Large intestine (tissue), 3 donors: ENCODE results near the gene SLC40A1. TPM values are rescaled to one million over a fixed set of nuclear protein-coding genes. Genes with fewer than 3 reads are reported as not detected.
A peak's percentile ranks its signal among the peaks of the same experiment; 100 is the strongest.

Experiments used
- DNase-seq, 2 donors: peaks; one replicate each; pipeline versions ENCODE4 v3.0.0 to v3.0.0-alpha.2; 2013
- H3K27ac ChIP-seq: one replicate; pipeline ENCODE4 v1.5.1; 2013; ENCODE audit warnings: low read length
- H3K27me3 ChIP-seq: 2 replicates; pipeline ENCODE4 v1.6.1; 2013; ENCODE audit warnings: low read length; ENCODE audit not compliant: control insufficient read depth, insufficient read depth
- H3K36me3 ChIP-seq: 2 replicates; pipeline ENCODE4 v1.6.1; 2013; ENCODE audit warnings: low read length; ENCODE audit not compliant: control insufficient read depth, insufficient read depth
- H3K4me1 ChIP-seq: one replicate; pipeline ENCODE4 v1.6.1; 2013; ENCODE audit warnings: low read length; ENCODE audit not compliant: control insufficient read depth, insufficient read depth
- H3K4me3 ChIP-seq: one replicate; pipeline ENCODE4 v1.5.1; 2013; ENCODE audit warnings: low read length
- H3K9me3 ChIP-seq: one replicate; pipeline ENCODE4 v1.6.1; 2013; ENCODE audit warnings: mild to moderate bottlenecking, low read depth, low read length, moderate library complexity; ENCODE audit not compliant: control insufficient read depth
- WGBS: methylation state at CpG from one replicate; pipeline ENCODE4 v1.1.5; 2013; ENCODE audit warnings: low lambda C conversion rate; ENCODE audit not compliant: insufficient coverage; 5-methylcytosine and 5-hydroxymethylcytosine counted together
- polyA plus RNA-seq: library from polyadenylated mRNA; unstranded; fragments of 120-200 nt; gene quantifications from one replicate; pipeline ENCODE4 v1.2.1, GENCODE V29; 2013

The SLC40A1 gene
- polyA plus RNA-seq, 1 donor = 304 TPM

GRCh38 chr2:189555232-189555631 lies 25.4 kb downstream of the SLC40A1 start:
- Histone ChIP-seq H3K27me3 (no peaks in the 10 kb centered on the region), H3K36me3 (peaks cover 8% of the 10 kb centered on the region), H3K9me3 (no peaks in the 10 kb centered on the region), H3K27ac (peak overlapping the region; percentile 74), H3K4me1 (peaks cover 72% of the 10 kb centered on the region), H3K4me3 (no peak overlapping the region)
- WGBS = 27% methylated on average over 2 of the region's 2 CpGs
- DNase-seq = peak; percentile 50 to 72

- Histone ChIP-seq H3K9me3 (no peaks in the 10 kb centered on the region), H3K27ac (peak overlapping the region; percentile 74), H3K36me3 (no peaks in the 10 kb centered on the region), H3K4me3 (no peak overlapping the region), H3K27me3 (no peaks in the 10 kb centered on the region), H3K4me1 (peaks cover 60% of the 10 kb centered on the region)
- no peak for DNase-seq
- WGBS = no CpG with 5 or more reads among the region's 1 CpG
Measured at GRCh38 chr2:189553504-189554088, 27.0 kb downstream of the SLC40A1 start.

- WGBS = 17% methylated on average over 2 of the region's 2 CpGs
- no peak overlapping the region for H3K4me3 ChIP-seq
- DNase-seq = no peak
- no peaks in the 10 kb centered on the region for H3K9me3 ChIP-seq
- H3K36me3 ChIP-seq = no peaks in the 10 kb centered on the region
- H3K4me1 ChIP-seq = peaks cover 54% of the 10 kb centered on the region
- H3K27ac ChIP-seq = peak overlapping the region; percentile 74
- H3K27me3 ChIP-seq = no peaks in the 10 kb centered on the region
Measured at GRCh38 chr2:189552991-189553404, 27.6 kb downstream of the SLC40A1 start.

GRCh38 chr2:189552334-189552990 lies 28.1 kb downstream of the SLC40A1 start:
- peaks cover 52% of the 10 kb centered on the region for H3K4me1 ChIP-seq
- 35% methylated on average over 5 of the region's 6 CpGs for WGBS
- H3K27ac ChIP-seq = peak overlapping the region; percentile 74
- no peaks in the 10 kb centered on the region for H3K27me3 ChIP-seq
- H3K9me3 ChIP-seq = no peaks in the 10 kb centered on the region
- H3K36me3 ChIP-seq = no peaks in the 10 kb centered on the region
- H3K4me3 ChIP-seq = no peak overlapping the region
- peak; percentile 44 to 81 for DNase-seq

GRCh38 chr2:189551808-189552207 lies 28.8 kb downstream of the SLC40A1 start:
- Histone ChIP-seq H3K27ac (peak overlapping the region; percentile 74), H3K4me1 (peaks cover 50% of the 10 kb centered on the region), H3K36me3 (no peaks in the 10 kb centered on the region), H3K9me3 (no peaks in the 10 kb centered on the region), H3K27me3 (no peaks in the 10 kb centered on the region), H3K4me3 (no peak overlapping the region)
- no peak for DNase-seq

GRCh38 chr2:189549449-189549832 lies 31.1 kb downstream of the SLC40A1 start:
- no peak for DNase-seq
- 83% methylated on average over 1 of the region's 2 CpGs for WGBS
- Histone ChIP-seq H3K27me3 (no peaks in the 10 kb centered on the region), H3K36me3 (no peaks in the 10 kb centered on the region), H3K4me1 (peaks cover 30% of the 10 kb centered on the region), H3K27ac (no peak overlapping the region), H3K9me3 (no peaks in the 10 kb centered on the region), H3K4me3 (no peak overlapping the region)

GRCh38 chr2:189548666-189549448 lies 31.7 kb downstream of the SLC40A1 start:
- Histone ChIP-seq H3K27ac (no peak overlapping the region), H3K4me3 (no peak overlapping the region), H3K36me3 (no peaks in the 10 kb centered on the region), H3K27me3 (no peaks in the 10 kb centered on the region), H3K4me1 (peaks cover 25% of the 10 kb centered on the region), H3K9me3 (no peaks in the 10 kb centered on the region)
- WGBS = 100% methylated on average over 1 of the region's 2 CpGs
- DNase-seq = no peak

GRCh38 chr2:189545418-189545817 lies 35.2 kb downstream of the SLC40A1 start:
- Histone ChIP-seq H3K27me3 (no peaks in the 10 kb centered on the region), H3K27ac (no peak overlapping the region), H3K4me3 (no peak overlapping the region), H3K4me1 (peaks cover 26% of the 10 kb centered on the region), H3K36me3 (no peaks in the 10 kb centered on the region), H3K9me3 (no peaks in the 10 kb centered on the region)
- no peak for DNase-seq
- WGBS = 82% methylated on average over 1 of the region's 1 CpG

GRCh38 chr2:189544318-189545042 lies 36.1 kb downstream of the SLC40A1 start:
- Histone ChIP-seq H3K27me3 (no peaks in the 10 kb centered on the region), H3K27ac (no peak overlapping the region), H3K4me3 (no peak overlapping the region), H3K4me1 (peaks cover 28% of the 10 kb centered on the region), H3K36me3 (no peaks in the 10 kb centered on the region), H3K9me3 (no peaks in the 10 kb centered on the region)
- WGBS = 80% methylated on average over 1 of the region's 5 CpGs
- no peak for DNase-seq

GRCh38 chr2:189543367-189543766 lies 37.2 kb downstream of the SLC40A1 start:
- Histone ChIP-seq H3K9me3 (no peaks in the 10 kb centered on the region), H3K4me1 (peaks cover 26% of the 10 kb centered on the region), H3K27me3 (no peaks in the 10 kb centered on the region), H3K36me3 (no peaks in the 10 kb centered on the region), H3K27ac (peak overlapping the region; percentile 83), H3K4me3 (no peak overlapping the region)
- WGBS = no CpG with 5 or more reads among the region's 1 CpG
- no peak for DNase-seq
